Caco-2 (cell line): ENCODE data around the gene RRAS. TPM values are rescaled to one million over a fixed set of nuclear protein-coding genes. Genes with fewer than 3 reads are reported as not detected.

Experiments
- BruUV-seq: library from RNA; stranded (reverse); fragments of 400-500 nt; replicated peaks from 2 replicates; lab custom pipeline; 2021; lab: Mats Ljungman, UMichigan
- CTCF ChIA-PET: fragments of 300-600 bp; sonication (Branson Sonifier 250); formaldehyde crosslinking; loops from one replicate; lab custom pipeline; 2022; ENCODE audit warnings: antibody characterized with exemption; lab: Charles Lee
- POLR2A ChIA-PET: fragments of 300-600 bp; sonication (Branson Sonifier 250); formaldehyde crosslinking; loops from one replicate; lab custom pipeline; 2022; ENCODE audit warnings: antibody characterized with exemption; lab: Charles Lee
- DNase-seq, 2 experiments: peaks; one replicate each; pipeline versions ENCODE4 v3.0.0 to v3.0.0-alpha.2; 2020 to 2022
- H3K27me3 ChIP-seq: replicated peaks from 2 replicates; pipeline ENCODE4 v1.6.0; 2011; ENCODE audit warnings: low read length; ENCODE audit not compliant: control insufficient read depth, insufficient read depth
- H3K36me3 ChIP-seq: 2 replicates; pipeline ENCODE4 v1.5.1; 2011; ENCODE audit warnings: low read length; ENCODE audit not compliant: control insufficient read depth, insufficient read depth
- H3K4me1 ChIP-seq: fragments of 250-450 bp; sonication (Bioruptor Pico); 2 replicates; pipeline ENCODE4 v1.5.1; 2020; ENCODE audit warnings: mild to moderate bottlenecking
- H3K4me3 ChIP-seq: 2 replicates; pipeline ENCODE4 v1.5.1; 2011; ENCODE audit warnings: low read depth, mild to moderate bottlenecking, control low read depth, low read length
- H3K9me3 ChIP-seq: fragments of 250-450 bp; sonication (Bioruptor Pico); 2 replicates; pipeline ENCODE4 v1.5.1; 2020; ENCODE audit warnings: mild to moderate bottlenecking, moderate library complexity
- H3K27ac Mint-ChIP-seq: one replicate; pipeline ENCODE4 v1.8.0; 2022; ENCODE audit warnings: mixed read lengths; ENCODE audit not compliant: unreplicated experiment
- H3K27me3 Mint-ChIP-seq: one replicate; pipeline ENCODE4 v1.8.0; 2022; ENCODE audit warnings: mixed read lengths; ENCODE audit not compliant: insufficient read depth, unreplicated experiment
- H3K36me3 Mint-ChIP-seq: one replicate; pipeline ENCODE4 v1.8.0; 2022; ENCODE audit warnings: mild to moderate bottlenecking, mixed read lengths; ENCODE audit not compliant: insufficient read depth, unreplicated experiment
- H3K4me1 Mint-ChIP-seq: one replicate; pipeline ENCODE4 v1.8.0; 2022; ENCODE audit warnings: low read depth, mixed read lengths; ENCODE audit not compliant: unreplicated experiment
- H3K4me3 Mint-ChIP-seq: one replicate; pipeline ENCODE4 v1.8.0; 2022; ENCODE audit warnings: mild to moderate bottlenecking, moderate library complexity, mixed read lengths; ENCODE audit not compliant: unreplicated experiment
- H3K9me3 Mint-ChIP-seq: one replicate; pipeline ENCODE4 v1.8.0; 2022; ENCODE audit warnings: mixed read lengths; ENCODE audit not compliant: unreplicated experiment
- CTCF ChIP-seq, 2 experiments: fragments of 200-600 bp in 1 of 2; IDR thresholded peaks; 1 replicate in 1 of 2; 2 replicates in 1 of 2; pipeline versions ENCODE4 v1.5.1 to v1.8.0; 2011 to 2022; ENCODE audit warnings: antibody characterized with exemption in 1 of 2, control low read depth in 1 of 2, inconsistent platforms in 1 of 2, low read depth in 1 of 2, low read length in 1 of 2, mild to moderate bottlenecking in 1 of 2, moderate library complexity in 1 of 2; ENCODE audit not compliant: insufficient read depth in 1 of 2, severe bottlenecking in 1 of 2, unreplicated experiment in 1 of 2
- intact Hi-C: fragments of 100-400 bp; cut with micrococcal nuclease; formaldehyde crosslinking; loops from one replicate; pipeline ENCODE4 v1.10.0; 2022; ENCODE audit not compliant: unreplicated experiment
- total RNA-seq: library from RNA; stranded (reverse); gene quantifications from 2 replicates; pipeline ENCODE4 v1.2.3, GENCODE V29; 2022

Gene RRAS
- total RNA-seq, 1 experiment from 2014 or later, result 10.6 TPM

- H3K27me3 ChIP-seq, result no peaks in the 10 kb centered on the region
- no peaks in the 10 kb centered on the region for H3K9me3 ChIP-seq
- H3K4me1 ChIP-seq, result peaks cover 15% of the 10 kb centered on the region
- H3K9me3 Mint-ChIP-seq, result no peaks in the 10 kb centered on the region
- BruUV-seq, result no TSS peak
- H3K27me3 Mint-ChIP-seq, result no peaks in the 10 kb centered on the region
- intact Hi-C loops, result loop anchor here (2.0 to 5.0 kb wide), 3 partner anchors 66 to 188 kb away; partner anchors contain the start of genes AP2A1 and PNKP
- peaks cover 2% of the 10 kb centered on the region; the same call in 1 of the 2 replicates for H3K36me3 ChIP-seq
- POLR2A ChIA-PET, result interaction anchor here (0.5 to 1.4 kb wide), 3 partner anchors 17 to 136 kb away, joined by 4 to 13 read pairs (median 5); partner anchors contain the start of gene RRAS
- peaks cover 9% of the 10 kb centered on the region for H3K4me1 Mint-ChIP-seq
- peaks cover 75% of the 10 kb centered on the region for H3K36me3 Mint-ChIP-seq
- no peak overlapping the region for H3K4me3 ChIP-seq
- TF ChIP-seq CTCF (IDR thresholded peaks at IDR 0.05; ENCODE audit: insufficient read depth in 1 of 2, low read depth in 1 of 2, low read length in 1 of 2, severe bottlenecking in 1 of 2, unreplicated experiment in 1 of 2), result no peak
- peak overlapping the region; percentile 52 for H3K27ac Mint-ChIP-seq
- CTCF ChIA-PET, result interaction anchor here (0.6 to 1.3 kb wide), 5 partner anchors 34 to 115 kb away, joined by 3 to 4 read pairs (median 3); partner anchors contain the start of gene RRAS
- H3K4me3 Mint-ChIP-seq, result peak overlapping the region; percentile 78
- DNase-seq, result no peak
Observed at GRCh38 chr19:49678985-49679770, 39.2 kb upstream of the RRAS start.

- Mint-ChIP-seq H3K4me3 (peak overlapping the region; percentile 78), H3K27me3 (no peaks in the 10 kb centered on the region), H3K9me3 (no peaks in the 10 kb centered on the region), H3K4me1 (peaks cover 9% of the 10 kb centered on the region), H3K36me3 (peaks cover 67% of the 10 kb centered on the region), H3K27ac (peak overlapping the region; percentile 99)
- peaks cover 2% of the 10 kb centered on the region; the same call in 1 of the 2 replicates for H3K36me3 ChIP-seq
- no peaks in the 10 kb centered on the region for H3K9me3 ChIP-seq
- intact Hi-C loops, result loop anchor here (2.0 to 5.0 kb wide), 3 partner anchors 65 to 189 kb away; partner anchors contain the start of genes AP2A1 and PNKP
- CTCF ChIA-PET, result interaction anchor here (0.7 to 1.9 kb wide), 4 partner anchors 35 to 202 kb away, joined by 3 to 8 read pairs (median 4); partner anchors contain the start of gene AP2A1
- H3K27me3 ChIP-seq, result no peaks in the 10 kb centered on the region
- DNase-seq, result peak; percentile 86 to 89
- TF ChIP-seq CTCF (IDR thresholded peaks at IDR 0.05; ENCODE audit: insufficient read depth in 1 of 2, low read depth in 1 of 2, low read length in 1 of 2, severe bottlenecking in 1 of 2, unreplicated experiment in 1 of 2), result peak; percentile 77 to 82
- H3K4me1 ChIP-seq, result peaks cover 15% of the 10 kb centered on the region
- BruUV-seq, result TSS peak; percentile 45
- peak overlapping the region; percentile 100 for H3K4me3 ChIP-seq
- POLR2A ChIA-PET, result interaction anchor here (0.5 to 2.3 kb wide), 4 partner anchors 13 to 88 kb away, joined by 4 to 15 read pairs (median 5); partner anchors contain the start of genes BCL2L12, IRF3 and RRAS
Observed at GRCh38 chr19:49677901-49678674, 38.1 kb upstream of the RRAS start.
